BLaER1 (cell line): ENCODE results near the gene PCDHA4.
"Not testable (repeated sequence)": the region's sequence is repeated elsewhere in the genome, so short reads cannot be mapped to it uniquely, and the experiment has no call there.

ENCODE experiments used
- H3K27ac ChIP-seq: shearing (Covaris generic); formaldehyde crosslinking; 2 replicates; pipeline ENCODE4 v1.8.1; 2022
- H3K27me3 ChIP-seq: shearing (Covaris generic); formaldehyde crosslinking; 2 replicates; pipeline ENCODE4 v1.8.1; 2022
- H3K36me3 ChIP-seq: shearing (Covaris generic); formaldehyde crosslinking; 2 replicates; pipeline ENCODE4 v1.8.1; 2022
- H3K4me1 ChIP-seq: shearing (Covaris generic); formaldehyde crosslinking; 2 replicates; pipeline ENCODE4 v1.8.1; 2022
- H3K4me2 ChIP-seq: shearing (Covaris generic); formaldehyde crosslinking; 2 replicates; pipeline ENCODE4 v1.8.1; 2022
- H3K4me3 ChIP-seq: shearing (Covaris generic); formaldehyde crosslinking; 2 replicates; pipeline ENCODE4 v1.8.1; 2022
- H3K9ac ChIP-seq: shearing (Covaris generic); formaldehyde crosslinking; 2 replicates; pipeline ENCODE4 v1.8.1; 2022
- H3K9me3 ChIP-seq: shearing (Covaris generic); formaldehyde crosslinking; 2 replicates; pipeline ENCODE4 v1.8.1; 2022
- H4K20me1 ChIP-seq: shearing (Covaris generic); formaldehyde crosslinking; 2 replicates; pipeline ENCODE4 v1.8.1; 2022
- Cebpa-rat ChIP-seq: shearing (Covaris generic); IDR thresholded peaks from 2 replicates; pipeline ENCODE4 v1.8.1; 2022

PCDHA4 gene

DNA sequence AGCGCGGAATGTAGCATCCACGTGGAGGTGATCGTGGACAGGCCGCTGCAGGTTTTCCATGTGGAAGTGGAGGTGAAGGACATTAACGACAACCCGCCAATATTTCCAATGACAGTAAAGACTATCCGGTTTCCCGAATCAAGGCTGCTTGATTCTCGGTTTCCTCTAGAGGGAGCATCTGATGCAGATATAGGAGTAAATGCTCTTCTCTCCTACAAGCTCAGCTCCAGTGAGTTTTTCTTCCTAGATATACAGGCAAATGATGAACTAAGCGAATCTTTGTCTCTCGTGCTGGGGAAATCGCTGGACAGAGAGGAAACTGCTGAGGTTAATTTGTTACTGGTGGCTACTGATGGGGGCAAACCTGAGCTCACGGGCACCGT, 11.6 kb upstream of the PCDHA4 start:
- no peak overlapping the region for H3K27ac ChIP-seq
- H3K27me3 ChIP-seq = no peaks in the 10 kb centered on the region
- H3K4me1 ChIP-seq = no peaks in the 10 kb centered on the region
- no peaks in the 10 kb centered on the region for H4K20me1 ChIP-seq
- no peak overlapping the region for H3K4me2 ChIP-seq
- no peak overlapping the region for H3K9ac ChIP-seq
- no peaks in the 10 kb centered on the region for H3K36me3 ChIP-seq
- H3K4me3 ChIP-seq = no peak overlapping the region
- peaks cover 52% of the 10 kb centered on the region for H3K9me3 ChIP-seq
- TF ChIP-seq Cebpa-rat = no peak

- not testable (repeated sequence) for H3K36me3 ChIP-seq, H3K27ac ChIP-seq, H3K27me3 ChIP-seq, H3K4me1 ChIP-seq, H3K9ac ChIP-seq, H3K4me2 ChIP-seq, H4K20me1 ChIP-seq, H3K4me3 ChIP-seq
- peaks cover 55% of the 10 kb centered on the region for H3K9me3 ChIP-seq
These were observed 10.7 kb upstream of the PCDHA4 start for GRCh38 chr5:140796072-140796717.

GRCh38 chr5:140796718-140797095, 10.2 kb upstream of the PCDHA4 start:
- no peak for TF ChIP-seq Cebpa-rat
- no peaks in the 10 kb centered on the region for H4K20me1 ChIP-seq
- no peak overlapping the region for H3K4me2 ChIP-seq
- no peaks in the 10 kb centered on the region for H3K4me1 ChIP-seq
- H3K27me3 ChIP-seq = no peaks in the 10 kb centered on the region
- H3K27ac ChIP-seq = no peak overlapping the region
- no peak overlapping the region for H3K4me3 ChIP-seq
- no peak overlapping the region for H3K9ac ChIP-seq
- no peaks in the 10 kb centered on the region for H3K36me3 ChIP-seq
- peaks cover 59% of the 10 kb centered on the region for H3K9me3 ChIP-seq

DNA sequence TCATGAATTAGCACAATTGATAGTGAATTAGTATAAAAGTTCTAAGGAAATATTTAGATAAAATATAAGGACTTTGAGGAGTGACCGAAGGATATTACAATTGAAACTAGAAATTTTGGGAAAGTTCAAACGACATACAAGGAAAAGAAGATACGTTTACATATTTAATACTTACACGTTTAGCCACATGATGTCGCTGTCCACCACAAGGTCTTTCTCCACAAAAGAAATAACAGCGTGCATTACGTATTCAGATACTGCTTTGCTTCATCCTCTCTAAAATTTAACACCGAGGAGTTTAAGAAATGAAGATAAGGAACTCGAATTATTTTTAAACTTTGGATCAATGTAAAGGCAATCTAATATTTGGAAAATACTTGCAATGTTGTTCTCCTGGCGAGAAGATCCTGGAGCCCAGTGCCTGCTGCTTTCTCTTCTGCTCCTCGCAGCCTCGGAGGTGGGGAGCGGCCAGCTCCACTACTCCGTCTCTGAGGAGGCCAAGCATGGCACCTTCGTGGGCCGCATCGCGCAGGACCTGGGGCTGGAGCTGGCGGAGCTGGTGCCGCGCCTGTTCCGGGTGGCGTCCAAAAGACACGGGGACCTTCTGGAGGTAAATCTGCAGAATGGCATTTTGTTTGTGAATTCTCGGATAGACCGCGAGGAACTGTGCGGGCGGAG, 5.9 kb upstream of the PCDHA4 start, which contains the start of gene PCDHA3:
Gene PCDHA3, plus strand, starts transcription at position 242 of the 678 bp plus-strand sequence.
- H3K36me3 ChIP-seq = no peaks in the 10 kb centered on the region
- H3K9me3 ChIP-seq = peaks cover 50% of the 10 kb centered on the region
- no peak within 1 kb of the TSS for H3K4me2 ChIP-seq
- H3K27me3 ChIP-seq = no peaks in the 10 kb centered on the region
- no peak within 1 kb of the TSS for H3K4me3 ChIP-seq
- H3K4me1 ChIP-seq = no peaks in the 10 kb centered on the region
- H3K27ac ChIP-seq = no peak within 1 kb of the TSS
- no peak for TF ChIP-seq Cebpa-rat
- H3K9ac ChIP-seq = no peak within 1 kb of the TSS
- H4K20me1 ChIP-seq = no peaks in the 10 kb centered on the region

DNA sequence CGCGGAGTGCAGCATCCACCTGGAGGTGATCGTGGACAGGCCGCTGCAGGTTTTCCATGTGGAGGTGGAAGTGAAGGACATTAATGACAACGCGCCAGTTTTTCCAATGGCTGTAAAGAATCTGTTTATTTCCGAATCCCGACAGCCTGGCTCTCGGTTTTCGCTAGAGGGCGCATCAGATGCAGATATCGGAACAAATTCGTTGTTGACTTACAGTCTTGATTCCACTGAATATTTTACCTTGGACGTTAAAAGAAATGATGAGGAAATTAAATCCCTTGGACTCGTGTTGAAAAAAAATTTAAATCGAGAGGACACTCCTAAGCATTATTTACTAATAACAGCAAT, 5.4 kb upstream of the PCDHA4 start:
- no peak for TF ChIP-seq Cebpa-rat
- peaks cover 47% of the 10 kb centered on the region for H3K9me3 ChIP-seq
- no peak overlapping the region for H3K9ac ChIP-seq
- H3K4me3 ChIP-seq = no peak overlapping the region
- no peaks in the 10 kb centered on the region for H3K36me3 ChIP-seq
- no peaks in the 10 kb centered on the region for H3K27me3 ChIP-seq
- H4K20me1 ChIP-seq = no peaks in the 10 kb centered on the region
- H3K27ac ChIP-seq = no peak overlapping the region
- H3K4me2 ChIP-seq = no peak overlapping the region
- H3K4me1 ChIP-seq = no peaks in the 10 kb centered on the region

DNA sequence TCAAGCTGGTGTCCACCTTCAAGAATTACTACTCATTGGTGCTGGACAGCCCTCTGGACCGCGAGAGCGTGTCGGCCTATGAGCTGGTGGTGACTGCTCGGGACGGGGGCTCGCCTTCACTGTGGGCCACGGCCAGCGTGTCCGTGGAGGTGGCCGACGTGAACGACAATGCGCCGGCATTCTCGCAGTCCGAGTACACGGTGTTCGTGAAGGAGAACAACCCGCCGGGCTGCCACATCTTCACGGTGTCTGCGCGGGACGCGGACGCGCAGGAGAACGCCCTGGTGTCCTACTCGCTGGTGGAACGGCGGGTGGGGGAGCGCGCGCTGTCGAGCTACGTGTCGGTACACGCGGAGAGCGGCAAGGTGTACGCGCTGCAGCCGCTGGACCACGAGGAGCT, 4.5 kb upstream of the PCDHA4 start:
- H3K4me2 ChIP-seq, H3K4me1 ChIP-seq, H3K27ac ChIP-seq, H3K27me3 ChIP-seq, H3K9ac ChIP-seq, H3K4me3 ChIP-seq, H4K20me1 ChIP-seq, H3K36me3 ChIP-seq: not testable (repeated sequence)
- peaks cover 47% of the 10 kb centered on the region for H3K9me3 ChIP-seq

- Histone ChIP-seq H3K4me1 (no peaks in the 10 kb centered on the region), H3K9me3 (peaks cover 50% of the 10 kb centered on the region), H3K27ac (no peak overlapping the region), H3K4me2 (no peak overlapping the region), H3K9ac (no peak overlapping the region), H3K4me3 (no peak overlapping the region), H3K27me3 (no peaks in the 10 kb centered on the region), H4K20me1 (no peaks in the 10 kb centered on the region), H3K36me3 (no peaks in the 10 kb centered on the region)
- TF ChIP-seq Cebpa-rat = no peak
These were observed 4.0 kb upstream of the PCDHA4 start for GRCh38 chr5:140802781-140803271.

DNA sequence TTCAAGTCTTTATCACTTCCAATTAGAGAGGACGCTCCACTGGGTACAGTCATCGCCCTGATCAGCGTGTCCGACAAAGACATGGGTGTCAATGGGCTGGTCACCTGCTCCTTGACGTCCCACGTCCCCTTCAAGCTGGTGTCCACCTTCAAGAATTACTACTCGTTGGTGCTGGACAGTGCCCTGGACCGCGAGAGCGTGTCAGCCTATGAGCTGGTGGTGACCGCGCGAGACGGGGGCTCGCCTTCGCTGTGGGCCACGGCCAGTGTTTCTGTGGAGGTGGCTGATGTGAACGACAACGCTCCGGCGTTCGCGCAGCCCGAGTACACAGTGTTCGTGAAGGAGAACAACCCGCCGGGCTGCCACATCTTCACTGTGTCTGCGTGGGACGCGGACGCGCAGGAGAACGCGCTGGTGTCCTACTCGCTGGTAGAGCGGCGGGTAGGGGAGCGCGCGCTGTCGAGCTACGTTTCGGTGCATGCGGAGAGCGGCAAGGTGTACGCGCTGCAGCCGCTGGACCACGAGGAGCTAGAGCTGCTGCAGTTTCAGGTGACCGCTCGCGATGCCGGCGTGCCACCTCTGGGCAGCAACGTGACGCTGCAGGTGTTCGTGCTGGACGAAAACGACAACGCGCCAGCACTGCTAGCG, 1.5 kb downstream of the PCDHA4 start:
- H3K4me2 ChIP-seq, H4K20me1 ChIP-seq, H3K27me3 ChIP-seq, H3K4me1 ChIP-seq, H3K4me3 ChIP-seq, H3K9ac ChIP-seq, H3K36me3 ChIP-seq, H3K27ac ChIP-seq: not testable (repeated sequence)
- peaks cover 36% of the 10 kb centered on the region for H3K9me3 ChIP-seq

GRCh38 chr5:140808889-140809291, 2.0 kb downstream of the PCDHA4 start:
- no peak overlapping the region for H3K9ac ChIP-seq
- no peak overlapping the region for H3K4me2 ChIP-seq
- no peaks in the 10 kb centered on the region for H4K20me1 ChIP-seq
- no peak overlapping the region for H3K27ac ChIP-seq
- H3K9me3 ChIP-seq = peaks cover 31% of the 10 kb centered on the region
- H3K36me3 ChIP-seq = no peaks in the 10 kb centered on the region
- no peak overlapping the region for H3K4me3 ChIP-seq
- H3K4me1 ChIP-seq = no peaks in the 10 kb centered on the region
- H3K27me3 ChIP-seq = no peaks in the 10 kb centered on the region
- no peak for TF ChIP-seq Cebpa-rat
